Ovary (tissue), 3 donors: ENCODE data around the gene ROS1.

Experiments
- CTCF ChIP-seq, 3 donors: fragments of 450-650 bp in 2 of 3; fragments of 200-600 bp in 1 of 3; IDR thresholded peaks; one replicate each; pipeline versions ENCODE4 v1.5.1 to v1.8.0; 2016 to 2022; ENCODE audit warnings: antibody characterized with exemption in 3 of 3, mild to moderate bottlenecking in 1 of 3
- POLR2A ChIP-seq: fragments of 450-650 bp; IDR thresholded peaks from one replicate; pipeline ENCODE4 v1.6.1; 2017; ENCODE audit warnings: antibody characterized with exemption, mild to moderate bottlenecking, moderate library complexity
- donor health status: DM: no; HTN: no; CAD: no.

- no peak for TF ChIP-seq CTCF (IDR thresholded peaks at IDR 0.05)
- TF ChIP-seq POLR2A: no peak
Measured at GRCh38 chr6:117328500-117328899, 97.2 kb downstream of the ROS1 start.
